NB4 (cell line): ENCODE results near the gene CCDC102B.

Experiments
- DNase-seq: peaks from one replicate; pipeline ENCODE4 v3.0.0; 2010; ENCODE audit warnings: low read depth
- H3K4me3 ChIP-seq: one replicate; pipeline ENCODE4 v1.5.1; 2011; ENCODE audit warnings: mild to moderate bottlenecking, low read depth, low read length, moderate library complexity
- MYC ChIP-seq: IDR thresholded peaks from 2 replicates; pipeline ENCODE4 v1.6.1; 2011; ENCODE audit warnings: low read depth, low read length
- POLR2A ChIP-seq: IDR thresholded peaks from 2 replicates; pipeline ENCODE4 v1.6.1; 2011; ENCODE audit warnings: mild to moderate bottlenecking; ENCODE audit not compliant: insufficient read length; ENCODE audit errors: extremely low read depth
- TF ChIP-seq, protein P1 (sequence below): IDR thresholded peaks from 2 replicates; pipeline ENCODE4 v1.6.1; 2011; ENCODE audit warnings: low read depth, low read length
- TF ChIP-seq, protein P2 (sequence below): IDR thresholded peaks from one replicate; pipeline ENCODE4 v1.5.1; 2012; ENCODE audit warnings: low read depth, low read length

CCDC102B gene

DNA sequence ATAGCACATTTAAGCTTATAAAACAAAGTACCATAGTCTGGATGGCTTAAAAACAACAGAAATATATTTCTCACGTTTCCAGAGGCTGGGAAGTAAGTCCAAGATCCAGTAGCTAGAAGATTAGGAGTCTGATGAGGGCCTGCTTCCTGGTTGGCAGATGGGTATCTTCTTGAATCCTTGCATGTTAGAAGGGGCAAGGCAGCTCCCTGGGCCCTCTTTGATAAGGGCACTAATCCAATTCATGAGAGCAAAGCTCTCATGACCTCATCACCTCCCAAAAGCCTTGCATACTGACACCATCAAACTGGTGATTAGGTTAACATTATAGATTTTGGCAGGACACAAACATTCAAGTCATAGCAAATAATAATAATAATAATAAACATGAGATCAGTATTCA is 146.4 kb downstream of the CCDC102B start:
- TF ChIP-seq MYC (no peak), POLR2A (no peak)
- TF ChIP-seq, protein P1, sequence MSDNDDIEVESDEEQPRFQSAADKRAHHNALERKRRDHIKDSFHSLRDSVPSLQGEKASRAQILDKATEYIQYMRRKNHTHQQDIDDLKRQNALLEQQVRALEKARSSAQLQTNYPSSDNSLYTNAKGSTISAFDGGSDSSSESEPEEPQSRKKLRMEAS = no peak
- TF ChIP-seq, protein P2, sequence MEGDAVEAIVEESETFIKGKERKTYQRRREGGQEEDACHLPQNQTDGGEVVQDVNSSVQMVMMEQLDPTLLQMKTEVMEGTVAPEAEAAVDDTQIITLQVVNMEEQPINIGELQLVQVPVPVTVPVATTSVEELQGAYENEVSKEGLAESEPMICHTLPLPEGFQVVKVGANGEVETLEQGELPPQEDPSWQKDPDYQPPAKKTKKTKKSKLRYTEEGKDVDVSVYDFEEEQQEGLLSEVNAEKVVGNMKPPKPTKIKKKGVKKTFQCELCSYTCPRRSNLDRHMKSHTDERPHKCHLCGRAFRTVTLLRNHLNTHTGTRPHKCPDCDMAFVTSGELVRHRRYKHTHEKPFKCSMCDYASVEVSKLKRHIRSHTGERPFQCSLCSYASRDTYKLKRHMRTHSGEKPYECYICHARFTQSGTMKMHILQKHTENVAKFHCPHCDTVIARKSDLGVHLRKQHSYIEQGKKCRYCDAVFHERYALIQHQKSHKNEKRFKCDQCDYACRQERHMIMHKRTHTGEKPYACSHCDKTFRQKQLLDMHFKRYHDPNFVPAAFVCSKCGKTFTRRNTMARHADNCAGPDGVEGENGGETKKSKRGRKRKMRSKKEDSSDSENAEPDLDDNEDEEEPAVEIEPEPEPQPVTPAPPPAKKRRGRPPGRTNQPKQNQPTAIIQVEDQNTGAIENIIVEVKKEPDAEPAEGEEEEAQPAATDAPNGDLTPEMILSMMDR = no peak
- no peak for DNase-seq
- no peak overlapping the region for H3K4me3 ChIP-seq

DNA sequence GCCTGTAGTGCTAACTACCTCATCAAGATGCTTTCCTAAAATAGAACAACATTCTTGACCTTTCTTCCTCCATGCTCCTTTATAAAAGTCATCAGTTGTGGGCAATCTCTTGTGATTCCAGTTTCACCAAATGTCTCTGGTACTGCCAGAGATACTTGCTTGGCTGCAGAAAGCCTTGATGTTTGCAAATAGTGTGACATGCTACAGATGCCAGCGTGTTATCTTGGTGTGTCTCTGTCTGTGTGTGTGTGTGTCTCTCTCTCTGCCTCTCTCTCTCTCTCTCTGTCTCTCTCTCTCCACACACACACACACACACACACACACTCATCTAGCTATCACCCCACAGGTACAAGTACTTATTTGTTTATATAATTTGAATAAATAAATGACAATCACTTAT is 146.9 kb downstream of the CCDC102B start:
- TF ChIP-seq, protein P1 = no peak
- TF ChIP-seq POLR2A (no peak), MYC (no peak)
- TF ChIP-seq, protein P2 = no peak
- no peak for DNase-seq
- no peak overlapping the region for H3K4me3 ChIP-seq

DNA sequence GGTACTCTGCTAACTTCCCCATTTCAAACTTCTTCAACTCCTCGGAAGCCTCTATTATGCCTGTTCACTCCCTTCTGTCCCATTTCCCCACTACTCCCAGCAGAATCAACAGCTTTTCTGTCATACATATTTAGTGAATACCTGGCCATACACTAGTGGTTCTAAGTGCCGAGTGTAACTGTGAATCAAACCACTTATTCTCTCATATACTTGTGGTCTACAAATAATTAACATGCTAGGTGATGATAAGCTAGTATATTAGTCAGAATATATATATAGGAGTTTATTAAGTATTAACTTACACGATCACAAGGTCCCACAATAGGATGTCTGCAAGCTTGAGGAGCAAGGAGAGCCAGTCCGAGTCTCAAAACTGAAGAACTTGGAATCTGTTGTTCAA is 150.7 kb downstream of the CCDC102B start:
- H3K4me3 ChIP-seq = no peak overlapping the region
- TF ChIP-seq, protein P1 = no peak
- no peak for TF ChIP-seq MYC
- TF ChIP-seq POLR2A = no peak
- TF ChIP-seq, protein P2 = no peak
- DNase-seq = no peak

DNA sequence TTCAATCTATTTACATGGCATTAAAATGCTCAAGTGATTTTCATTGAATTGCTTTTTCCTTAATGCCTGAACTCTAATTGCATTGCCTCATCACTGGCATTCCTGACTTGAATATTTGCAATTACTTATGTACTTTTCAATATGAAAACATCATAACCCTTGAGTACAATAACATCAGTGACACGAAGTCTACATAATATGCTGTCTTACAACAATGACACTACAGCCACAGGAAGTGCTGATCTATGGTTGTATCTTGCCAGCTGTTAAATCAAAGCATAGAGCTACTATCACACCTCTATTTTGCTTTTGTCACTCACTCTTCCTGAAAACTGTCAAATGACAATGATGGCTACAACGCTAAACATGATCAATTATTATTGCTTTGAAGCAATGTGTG is 156.9 kb downstream of the CCDC102B start:
- TF ChIP-seq, protein P1 = no peak
- TF ChIP-seq POLR2A (no peak), MYC (no peak)
- TF ChIP-seq, protein P2 = no peak
- no peak overlapping the region for H3K4me3 ChIP-seq
- no peak for DNase-seq

DNA sequence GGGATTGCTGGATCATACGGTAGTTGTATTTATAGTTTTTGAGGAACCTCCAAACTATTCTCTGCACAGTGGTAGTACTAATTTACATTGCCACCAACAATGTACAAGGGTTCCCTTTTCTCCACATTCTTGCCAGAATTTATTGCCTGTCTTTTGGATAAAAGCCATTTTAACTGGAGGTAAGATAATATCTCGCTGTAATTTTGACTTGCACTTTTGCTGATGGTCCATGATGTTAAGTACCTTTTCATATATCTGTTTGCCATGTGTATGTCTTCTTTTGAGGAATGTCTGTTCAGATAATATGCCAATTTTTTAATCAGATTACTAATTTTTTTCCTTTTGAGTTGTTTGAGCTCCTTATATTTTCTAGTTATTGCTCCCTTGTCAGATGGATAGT is 158.8 kb downstream of the CCDC102B start:
- H3K4me3 ChIP-seq = no peak overlapping the region
- DNase-seq = no peak
- TF ChIP-seq, protein P2 = no peak
- TF ChIP-seq MYC (no peak), POLR2A (no peak)
- TF ChIP-seq, protein P1 = no peak

DNA sequence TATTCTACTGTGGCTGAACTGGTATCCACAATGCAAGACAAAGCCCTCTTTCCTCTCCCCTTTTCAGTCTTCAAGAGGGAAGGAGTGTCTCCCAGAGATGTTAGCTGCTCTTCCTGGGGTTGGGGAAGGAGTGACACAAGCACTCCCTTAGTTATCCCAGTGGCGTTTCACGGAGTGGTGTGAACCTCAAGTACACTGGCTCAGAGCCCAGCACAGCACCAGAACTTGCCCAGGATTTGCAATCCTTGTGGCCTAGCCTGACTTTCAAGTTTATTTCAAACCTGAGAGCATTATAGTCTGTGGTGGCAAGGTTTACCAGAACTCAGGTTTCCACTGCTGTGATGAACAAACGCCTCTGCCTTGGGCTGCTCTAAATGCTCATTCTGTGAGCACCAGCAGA is 162.5 kb downstream of the CCDC102B start:
- no peak overlapping the region for H3K4me3 ChIP-seq
- DNase-seq = no peak
- no peak for TF ChIP-seq POLR2A
- TF ChIP-seq, protein P2 = no peak
- TF ChIP-seq MYC = no peak
- TF ChIP-seq, protein P1 = no peak
